Fibroblast of mammary gland (primary cell): Measurements from ENCODE around the gene DRC3.

Experiments
- DNase-seq: peaks from one replicate; pipeline ENCODE4 v3.0.0-alpha.2; 2010; ENCODE audit warnings: low read depth
- H3K4me3 ChIP-seq: 2 replicates; pipeline ENCODE4 v1.5.1; 2011; ENCODE audit warnings: low read depth, mild to moderate bottlenecking, low read length, moderate library complexity; ENCODE audit not compliant: control insufficient read depth
- CTCF ChIP-seq: conservative IDR thresholded peaks from 2 replicates; pipeline ENCODE4 v1.5.1; 2011; ENCODE audit warnings: low read depth, low read length, inconsistent platforms; ENCODE audit not compliant: control insufficient read depth, insufficient read depth

Gene DRC3

GRCh38 chr17:17957584-17957916, 15.1 kb upstream of the DRC3 start:
- TF ChIP-seq CTCF: no peak
- no peak overlapping the region for H3K4me3 ChIP-seq
- DNase-seq: no peak

GRCh38 chr17:17958982-17959381, 13.7 kb upstream of the DRC3 start:
- no peak for TF ChIP-seq CTCF
- no peak overlapping the region for H3K4me3 ChIP-seq
- DNase-seq: no peak

GRCh38 chr17:17959520-17960361, 12.9 kb upstream of the DRC3 start:
- H3K4me3 ChIP-seq: no peak overlapping the region
- no peak for TF ChIP-seq CTCF
- DNase-seq: peak; percentile 45

- TF ChIP-seq CTCF: no peak
- DNase-seq: no peak
- no peak overlapping the region for H3K4me3 ChIP-seq
These were observed 12.1 kb upstream of the DRC3 start for GRCh38 chr17:17960500-17961030.

GRCh38 chr17:17963066-17963465, 9.6 kb upstream of the DRC3 start:
- H3K4me3 ChIP-seq: no peak overlapping the region
- no peak for TF ChIP-seq CTCF
- no peak for DNase-seq

GRCh38 chr17:17963694-17964436, 8.8 kb upstream of the DRC3 start:
- TF ChIP-seq CTCF: no peak
- no peak for DNase-seq

More at GRCh38 chr17:17963694-17964436, 8.8 kb upstream of the DRC3 start:
- no peak overlapping the region for H3K4me3 ChIP-seq
